Gastrocnemius medialis (tissue), 4 donors: Measurements from ENCODE around the gene RAD51B. TPM values are rescaled to one million over a fixed set of nuclear protein-coding genes. Genes with fewer than 3 reads are reported as not detected.
A peak's percentile ranks its signal among the peaks of the same experiment; 100 is the strongest.

Experiments used
- ATAC-seq, 2 donors: fragments of 150-250 bp; one replicate each; pipeline ENCODE4 v1.9.1; 2016
- DNase-seq, 2 donors: peaks; one replicate each; pipeline ENCODE4 v3.0.0-alpha.2; 2019
- H3K27ac ChIP-seq, 4 donors: fragments of 200-600 bp; sonication (generic); 1 replicate in 1 of 4; 2 replicates in 3 of 4; pipeline ENCODE4 v1.5.1; 2016 to 2018; ENCODE audit warnings: mild to moderate bottlenecking in 2 of 4, moderate library complexity in 1 of 4
- H3K27me3 ChIP-seq, 3 donors: fragments of 200-600 bp; sonication (generic) in 2 of 3; 1 replicate in 1 of 3; 2 replicates in 2 of 3; pipeline versions ENCODE4 v1.5.1 to v1.6.0; 2016 to 2019; ENCODE audit warnings: mild to moderate bottlenecking in 1 of 3, moderate library complexity in 1 of 3
- H3K36me3 ChIP-seq, 2 donors: fragments of 200-600 bp; sonication (generic) in 1 of 2; one replicate each; pipeline ENCODE4 v1.5.1; 2017 to 2018
- H3K4me1 ChIP-seq, 2 donors: fragments of 200-600 bp; sonication (generic) in 1 of 2; one replicate each; pipeline ENCODE4 v1.5.1; 2016 to 2017; ENCODE audit warnings: mild to moderate bottlenecking in 2 of 2
- H3K4me3 ChIP-seq, 4 donors: fragments of 200-600 bp; sonication (generic) in 3 of 4; 1 replicate in 1 of 4; 2 replicates in 3 of 4; pipeline ENCODE4 v1.5.1; 2016 to 2019; ENCODE audit warnings: mild to moderate bottlenecking in 2 of 4
- H3K9me3 ChIP-seq, 3 donors: fragments of 200-600 bp; sonication (generic) in 2 of 3; 1 replicate in 1 of 3; 2 replicates in 2 of 3; pipeline ENCODE4 v1.5.1; 2016 to 2019
- CTCF ChIP-seq, 5 experiments: fragments of 450-650 bp in 3 of 5; fragments of 200-600 bp in 2 of 5; sonication (generic) in 2 of 5; IDR thresholded peaks in 4 of 5; conservative IDR thresholded peaks in 1 of 5; 1 replicate in 4 of 5; 2 replicates in 1 of 5; pipeline ENCODE4 v1.5.1; 2016 to 2019; ENCODE audit warnings: antibody characterized with exemption in 5 of 5, mild to moderate bottlenecking in 3 of 5, moderate library complexity in 3 of 5
- POLR2A ChIP-seq, 2 donors: fragments of 450-650 bp; IDR thresholded peaks; one replicate each; pipeline ENCODE4 v1.6.1; 2017; ENCODE audit warnings: antibody characterized with exemption in 2 of 2, mild to moderate bottlenecking in 2 of 2, moderate library complexity in 2 of 2
- in situ Hi-C, 4 donors: fragments of 200-750 bp; cut with MboI; loops; one replicate each; pipeline versions ENCODE4 v1.15.0 to v1.8.0; 2017; ENCODE audit warnings: low sequenced_read_pairs in 4 of 4
- intact Hi-C: fragments of 100-400 bp; cut with DNase I; formaldehyde crosslinking; loops from one replicate; pipeline ENCODE4 v1.15.1; 2023; ENCODE audit warnings: low total_unique reads
- total RNA-seq, 4 donors: library from RNA; depleted of rRNA; stranded (reverse); fragments of >200 nt; gene quantifications; one replicate each; pipeline versions ENCODE4 v1.1.0 to v1.2.3, GENCODE V29; 2016

The RAD51B gene
- total RNA-seq, 4 donors from 2014 or later: 1.6 to 3.3 (median 2.4) TPM

GRCh38 chr14:68749487-68750475 is 930.2 kb downstream of the RAD51B start:
- Histone ChIP-seq H3K36me3 (no peaks in the 10 kb centered on the region), H3K4me1 (peaks cover 0 to 3% of the 10 kb centered on the region in 2 donors), H3K27me3 (no peaks in the 10 kb centered on the region), H3K4me3 (no peak overlapping the region), H3K27ac (no peak overlapping the region), H3K9me3 (no peaks in the 10 kb centered on the region)
- ATAC-seq (no peak), DNase-seq (no peak)
- in situ Hi-C loops: no loop called here
- no peak for TF ChIP-seq POLR2A (IDR thresholded peaks at IDR 0.05)
- no peak for TF ChIP-seq CTCF (IDR thresholded peaks at IDR 0.05 in 4 of 5, conservative IDR thresholded peaks at IDR 0.05 in 1 of 5)
- intact Hi-C loops: no loop called here

- Histone ChIP-seq H3K27ac (peak overlapping the region in 3 of 4 donors; percentile 23 to 37 (median 26)), H3K9me3 (no peaks in the 10 kb centered on the region), H3K36me3 (no peaks in the 10 kb centered on the region), H3K27me3 (no peaks in the 10 kb centered on the region), H3K4me1 (peaks cover 0 to 10% of the 10 kb centered on the region in 2 donors), H3K4me3 (no peak overlapping the region)
- ATAC-seq (no peak), DNase-seq (no peak)
- in situ Hi-C loops: no loop called here
- TF ChIP-seq CTCF (IDR thresholded peaks at IDR 0.05 in 4 of 5, conservative IDR thresholded peaks at IDR 0.05 in 1 of 5) (no peak), POLR2A (IDR thresholded peaks at IDR 0.05) (no peak)
- intact Hi-C loops: no loop called here
These were observed 932.9 kb downstream of the RAD51B start for GRCh38 chr14:68752271-68753006.

GRCh38 chr14:68753690-68754089 is 934.1 kb downstream of the RAD51B start:
- intact Hi-C loops (no loop called here), in situ Hi-C loops (no loop called here)
- no peak for DNase-seq
- no peak for ATAC-seq
- Histone ChIP-seq H3K27ac (no peak overlapping the region), H3K27me3 (no peaks in the 10 kb centered on the region), H3K9me3 (no peaks in the 10 kb centered on the region), H3K4me1 (peaks cover 9 to 19% of the 10 kb centered on the region in 2 donors), H3K36me3 (no peaks in the 10 kb centered on the region), H3K4me3 (no peak overlapping the region)
- no peak for TF ChIP-seq POLR2A (IDR thresholded peaks at IDR 0.05)
- no peak for TF ChIP-seq CTCF (IDR thresholded peaks at IDR 0.05 in 4 of 5, conservative IDR thresholded peaks at IDR 0.05 in 1 of 5)

GRCh38 chr14:68755016-68755353 is 935.4 kb downstream of the RAD51B start:
- no peak for ATAC-seq
- Histone ChIP-seq H3K27me3 (no peaks in the 10 kb centered on the region), H3K27ac (no peak overlapping the region), H3K4me3 (no peak overlapping the region), H3K9me3 (no peaks in the 10 kb centered on the region), H3K4me1 (peaks cover 9 to 19% of the 10 kb centered on the region in 2 donors), H3K36me3 (no peaks in the 10 kb centered on the region)
- TF ChIP-seq CTCF (IDR thresholded peaks at IDR 0.05 in 4 of 5, conservative IDR thresholded peaks at IDR 0.05 in 1 of 5): no peak
- intact Hi-C loops: no loop called here
- DNase-seq: no peak
- in situ Hi-C loops: no loop called here
